ENCODE results near the gene SPDYE2B. TPM values are rescaled to one million over a fixed set of nuclear protein-coding genes. Genes with fewer than 3 reads are reported as not detected.
A peak's percentile ranks its signal among the peaks of the same experiment; 100 is the strongest.
"Not testable (repeated sequence)": the region's sequence is repeated elsewhere in the genome, so short reads cannot be mapped to it uniquely, and the experiment has no call there.

SPDYE2B gene
- total RNA-seq, 1 donor from 2014 or later: not detected

DNA sequence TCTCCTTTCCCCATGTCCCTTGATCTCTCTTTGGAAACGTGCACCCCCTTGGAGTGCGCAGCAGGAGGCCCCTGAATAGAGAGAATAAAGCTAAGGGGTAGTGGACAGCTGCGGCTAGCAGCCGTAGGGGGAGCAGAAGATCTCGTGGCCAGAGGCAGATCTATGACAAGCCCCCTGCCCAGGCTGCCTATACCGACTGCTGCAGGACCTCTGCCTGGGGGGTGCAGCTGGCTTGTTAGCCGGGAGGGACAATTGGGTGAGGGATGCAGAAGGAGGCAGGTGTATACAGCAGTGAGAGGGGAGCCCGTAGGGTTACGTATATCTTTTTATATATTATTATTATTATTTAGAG lies 21.8 kb downstream of the SPDYE2B start:
- H3K9me3 ChIP-seq; H3K36me3 ChIP-seq; DNase-seq; H3K4me1 ChIP-seq; H3K27ac ChIP-seq; H3K27me3 ChIP-seq (ENCODE audit: low read depth); intact Hi-C loops (cut with DNase I); H3K4me3 ChIP-seq: not testable (repeated sequence)
- peak in 1 of 2 donors; percentile 38 for ATAC-seq

DNA sequence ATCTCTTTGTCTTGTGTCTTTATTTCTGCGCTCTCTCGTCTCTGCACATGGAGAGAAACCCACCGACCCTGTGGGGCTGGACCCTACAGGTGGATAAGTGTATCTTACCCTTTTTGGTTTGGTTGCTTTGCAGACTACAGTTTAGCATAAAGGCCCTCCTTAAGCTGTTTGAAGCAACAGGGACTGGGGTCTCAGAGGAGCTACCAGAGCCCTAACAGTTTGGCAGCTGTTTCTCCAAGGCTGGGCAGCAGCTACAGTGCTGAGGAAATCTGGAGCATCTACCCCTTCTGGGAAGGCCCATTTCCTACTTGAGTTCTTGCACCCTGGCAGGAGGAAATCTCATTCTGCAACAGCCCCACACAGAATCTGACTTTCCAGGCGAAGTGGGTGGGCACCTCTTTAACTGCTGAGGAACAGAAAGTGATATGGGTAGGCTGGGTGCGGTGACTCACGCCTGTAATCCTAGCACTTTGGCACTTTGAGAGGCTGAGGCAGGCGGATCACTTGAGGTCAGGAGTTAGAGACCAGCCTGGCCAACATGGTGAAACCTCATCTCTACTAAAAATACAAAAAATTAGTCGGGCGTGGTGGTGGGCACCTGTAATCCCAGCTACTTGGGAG lies 23.4 kb downstream of the SPDYE2B start:
- H3K9me3 ChIP-seq; intact Hi-C loops (cut with DNase I); H3K4me3 ChIP-seq; H3K36me3 ChIP-seq; H3K27me3 ChIP-seq (ENCODE audit: low read depth); H3K27ac ChIP-seq; H3K4me1 ChIP-seq; DNase-seq: not testable (repeated sequence)
- ATAC-seq: peak in 1 of 2 donors; percentile 18

DNA sequence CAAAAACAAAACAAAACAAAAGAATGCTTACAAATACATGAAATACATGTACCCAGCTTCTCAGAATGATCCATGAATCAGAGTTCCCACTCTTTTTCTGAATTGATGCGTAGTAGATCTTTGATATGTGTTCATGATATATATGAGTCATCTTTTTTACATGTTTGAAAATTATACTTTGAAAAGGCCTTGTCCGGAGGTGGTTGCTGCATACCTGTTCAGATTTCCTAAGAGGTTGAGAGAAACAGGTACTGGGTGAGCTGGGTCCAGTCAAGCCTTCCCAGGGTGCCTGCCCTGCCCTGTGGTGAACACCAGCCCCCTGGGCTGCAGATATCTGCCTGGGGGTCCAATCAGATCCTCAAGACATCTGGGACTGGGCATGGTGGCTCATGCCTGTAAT lies 25.4 kb downstream of the SPDYE2B start:
- H3K27me3 ChIP-seq (ENCODE audit: low read depth); ATAC-seq; DNase-seq; intact Hi-C loops (cut with DNase I); H3K36me3 ChIP-seq; H3K4me1 ChIP-seq; H3K9me3 ChIP-seq; H3K4me3 ChIP-seq; H3K27ac ChIP-seq: not testable (repeated sequence)

DNA sequence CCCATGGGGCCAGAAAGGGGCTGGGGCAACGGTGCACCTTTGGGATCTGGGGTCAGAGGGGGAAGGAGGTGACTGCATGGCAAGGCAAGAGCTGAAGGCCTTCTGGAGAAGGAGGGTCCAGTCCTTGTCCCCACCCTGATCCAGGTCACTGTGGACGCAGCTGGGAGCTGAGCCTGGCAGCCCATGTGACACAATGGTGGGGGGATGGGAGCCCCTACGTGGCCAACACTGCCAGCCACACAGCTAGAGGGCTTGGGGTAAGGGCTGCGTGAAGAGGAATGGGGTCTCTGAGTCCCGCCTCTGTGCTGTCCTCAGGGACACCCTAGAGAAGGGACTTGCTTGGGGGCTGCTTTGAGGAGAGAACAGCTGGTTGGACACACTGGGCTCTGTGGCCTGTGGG lies 30.7 kb downstream of the SPDYE2B start:
- H3K36me3 ChIP-seq; DNase-seq; intact Hi-C loops (cut with DNase I); H3K4me3 ChIP-seq; H3K27ac ChIP-seq; H3K9me3 ChIP-seq; H3K27me3 ChIP-seq (ENCODE audit: low read depth); H3K4me1 ChIP-seq: not testable (repeated sequence)
- ATAC-seq: peak in 1 of 2 donors; percentile 25

DNA sequence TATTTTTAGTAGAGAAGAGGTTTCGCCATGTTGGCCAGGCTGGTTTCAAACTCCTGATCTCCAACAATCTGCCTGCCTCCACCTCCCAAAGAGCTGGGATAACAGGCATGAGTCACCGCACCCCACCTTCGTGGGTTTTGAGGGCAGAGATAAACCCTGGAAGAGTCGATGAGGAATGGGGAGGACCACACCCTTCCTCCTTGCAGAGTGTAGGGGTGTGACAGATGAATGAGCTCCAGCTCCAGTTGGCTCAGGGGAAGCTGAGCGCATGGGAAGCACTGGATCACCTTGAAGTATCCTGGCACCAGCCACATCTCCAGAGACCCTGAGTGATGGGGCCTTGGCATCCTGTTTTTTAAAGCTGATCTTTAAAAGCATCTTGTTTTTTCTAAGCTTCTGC lies 32.4 kb downstream of the SPDYE2B start:
- H3K27me3 ChIP-seq (ENCODE audit: low read depth); H3K4me3 ChIP-seq; H3K9me3 ChIP-seq; intact Hi-C loops (cut with DNase I); DNase-seq; H3K36me3 ChIP-seq; H3K27ac ChIP-seq; H3K4me1 ChIP-seq: not testable (repeated sequence)
- peak in 1 of 2 donors; percentile 5 for ATAC-seq

DNA sequence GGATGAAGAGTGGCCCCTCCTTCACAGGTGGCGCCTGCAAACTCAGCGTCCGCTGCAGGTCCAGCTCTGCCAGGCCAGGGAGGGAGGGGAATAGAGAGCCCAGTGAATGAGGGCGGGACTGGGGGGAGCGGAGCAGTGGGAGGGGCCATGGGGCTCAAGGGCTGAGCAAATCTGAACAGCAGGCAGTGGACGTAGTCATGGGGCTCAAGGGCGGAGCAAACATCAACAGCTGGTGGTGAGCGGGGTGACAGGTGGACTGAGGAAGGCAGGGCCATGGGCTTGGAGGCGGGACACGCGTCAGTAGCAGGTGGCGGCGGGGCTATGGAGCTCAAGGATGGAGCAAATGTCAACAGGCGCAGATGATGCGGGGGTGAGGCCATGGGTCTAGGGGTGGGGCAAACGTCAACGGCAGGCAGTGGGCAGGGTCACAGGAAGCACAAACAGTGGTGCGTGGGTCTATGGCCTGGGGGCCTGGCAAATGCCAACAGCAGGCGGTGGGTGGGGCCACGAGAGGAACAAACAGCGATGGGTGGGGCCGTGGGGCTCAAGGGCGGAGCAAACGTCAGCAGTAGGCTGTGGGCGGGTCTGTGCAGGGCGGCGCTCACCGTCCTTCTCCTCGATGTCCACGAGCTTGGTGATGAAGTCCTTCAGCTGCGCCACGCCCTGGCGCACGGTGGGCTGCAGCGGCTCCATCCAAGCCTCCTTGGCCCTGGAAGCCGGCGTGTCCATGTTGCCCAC lies 38.3 kb downstream of the SPDYE2B start:
- H3K27me3 ChIP-seq (ENCODE audit: low read depth); H3K4me3 ChIP-seq; intact Hi-C loops (cut with DNase I); H3K4me1 ChIP-seq; H3K27ac ChIP-seq; H3K36me3 ChIP-seq; H3K9me3 ChIP-seq; DNase-seq: not testable (repeated sequence)
- ATAC-seq: peak; percentile 97

DNA sequence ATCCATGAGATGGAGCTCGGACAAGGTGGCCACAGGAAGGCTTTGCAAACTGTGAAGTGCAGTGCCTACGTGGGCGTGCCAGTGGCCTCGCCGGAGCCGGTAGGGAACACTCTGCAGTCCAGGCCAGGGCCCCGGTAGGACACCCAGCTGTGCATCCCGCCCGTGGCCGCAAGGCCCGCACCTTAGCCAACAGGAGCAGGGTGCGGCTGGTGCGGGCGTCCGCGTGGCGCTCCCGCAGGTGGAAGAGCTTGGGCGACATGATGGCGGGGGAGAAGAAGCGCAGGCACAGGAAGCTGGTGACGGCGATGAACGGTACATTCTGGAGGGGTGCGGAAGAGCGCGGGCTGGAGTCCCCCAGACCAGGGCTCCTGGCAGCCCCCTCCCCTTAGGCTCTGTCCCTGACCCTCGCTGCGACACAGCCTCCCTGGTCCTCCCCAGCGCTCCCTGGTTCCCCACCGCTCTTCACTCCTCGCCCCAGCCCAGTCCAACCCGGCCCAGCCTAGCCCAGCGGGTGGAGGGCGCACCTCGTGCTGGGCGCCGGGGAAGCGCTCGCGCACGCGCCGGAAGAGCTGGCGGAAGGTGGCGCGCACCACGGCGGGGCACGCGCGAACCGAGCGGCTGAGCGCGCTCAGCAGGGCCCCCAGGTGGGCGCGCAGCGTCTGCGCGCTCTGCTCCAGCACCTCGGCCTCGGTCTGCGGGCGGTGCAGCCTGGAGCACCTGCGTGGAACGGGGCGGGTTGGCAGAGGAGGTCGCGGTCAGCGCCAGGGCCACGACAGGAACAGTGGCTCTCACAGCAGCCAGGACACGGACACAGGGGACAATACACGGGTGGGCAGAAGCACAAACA lies 39.5 kb downstream of the SPDYE2B start:
- H3K27me3 ChIP-seq (ENCODE audit: low read depth); H3K36me3 ChIP-seq; DNase-seq; H3K4me1 ChIP-seq; H3K9me3 ChIP-seq; H3K4me3 ChIP-seq; H3K27ac ChIP-seq; intact Hi-C loops (cut with DNase I): not testable (repeated sequence)
- peak; percentile 54 to 72 for ATAC-seq

DNA sequence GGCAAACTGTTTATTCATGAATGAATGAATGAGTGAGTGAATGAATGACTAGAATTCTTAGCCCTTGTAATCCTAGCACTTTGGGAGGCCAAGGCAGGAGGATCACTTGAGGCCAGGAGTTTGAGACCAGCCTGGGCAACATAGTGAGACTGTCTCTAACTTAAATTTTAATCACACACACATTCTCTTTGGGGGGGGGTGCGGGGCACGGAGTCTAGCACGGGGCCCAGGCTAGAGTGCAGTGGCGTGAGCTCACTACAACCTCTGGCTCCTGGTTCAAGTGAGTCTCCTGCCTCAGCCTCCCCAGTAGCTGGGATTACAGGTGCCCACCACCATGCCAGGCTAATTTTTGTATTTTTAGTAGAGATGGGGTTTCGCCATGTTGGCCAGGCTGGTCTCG lies 40.5 kb downstream of the SPDYE2B start:
- H3K9me3 ChIP-seq; H3K27ac ChIP-seq; H3K27me3 ChIP-seq (ENCODE audit: low read depth); H3K4me3 ChIP-seq; ATAC-seq; DNase-seq; H3K36me3 ChIP-seq; intact Hi-C loops (cut with DNase I); H3K4me1 ChIP-seq: not testable (repeated sequence)

DNA sequence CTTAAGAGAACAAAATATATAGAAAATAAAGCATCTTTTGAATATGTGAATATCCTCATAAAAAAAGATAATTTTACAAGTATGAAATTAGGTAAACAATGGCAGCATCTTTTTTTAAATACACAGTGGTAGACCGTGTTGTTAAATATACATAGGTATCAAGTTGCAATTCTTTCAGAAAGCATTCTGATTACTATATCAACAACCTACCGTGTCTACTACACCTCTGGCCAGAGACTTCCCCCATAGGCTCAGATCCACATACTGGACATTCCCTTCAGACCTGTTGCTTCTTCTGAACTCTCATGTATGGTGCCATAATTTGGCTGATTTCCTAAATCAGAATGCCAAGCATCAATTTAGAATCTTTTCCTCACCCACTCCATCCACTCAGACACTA lies 43.9 kb downstream of the SPDYE2B start:
- intact Hi-C loops (cut with DNase I); H3K4me3 ChIP-seq; ATAC-seq; H3K9me3 ChIP-seq; H3K4me1 ChIP-seq; H3K27ac ChIP-seq; DNase-seq; H3K27me3 ChIP-seq (ENCODE audit: low read depth); H3K36me3 ChIP-seq: not testable (repeated sequence)

DNA sequence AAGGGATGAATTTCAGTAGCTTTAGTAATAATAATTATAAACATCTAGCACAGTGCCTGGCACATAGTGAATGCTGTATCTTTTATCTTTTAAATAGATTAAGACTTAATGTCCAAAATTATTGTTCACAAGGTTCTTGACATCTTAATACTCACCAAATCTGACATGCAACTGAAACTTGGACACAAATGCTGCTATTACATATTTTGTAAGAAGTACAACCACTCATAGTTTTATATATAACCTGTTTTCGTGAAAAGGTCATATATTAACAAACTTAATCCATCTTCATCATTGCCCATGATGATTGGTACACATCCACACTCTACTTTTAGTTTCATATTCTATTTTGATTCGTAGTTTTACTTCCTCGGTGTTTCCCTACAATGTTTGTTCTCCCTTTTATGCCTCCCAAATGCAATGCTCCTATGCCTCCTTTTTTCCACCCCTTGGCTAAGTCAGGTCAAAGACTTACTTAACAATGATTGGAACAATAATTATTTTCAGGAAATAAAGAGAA lies 45.0 kb downstream of the SPDYE2B start:
- intact Hi-C loops (cut with DNase I); H3K4me1 ChIP-seq; H3K36me3 ChIP-seq; DNase-seq; ATAC-seq; H3K9me3 ChIP-seq; H3K4me3 ChIP-seq; H3K27ac ChIP-seq; H3K27me3 ChIP-seq (ENCODE audit: low read depth): not testable (repeated sequence)

DNA sequence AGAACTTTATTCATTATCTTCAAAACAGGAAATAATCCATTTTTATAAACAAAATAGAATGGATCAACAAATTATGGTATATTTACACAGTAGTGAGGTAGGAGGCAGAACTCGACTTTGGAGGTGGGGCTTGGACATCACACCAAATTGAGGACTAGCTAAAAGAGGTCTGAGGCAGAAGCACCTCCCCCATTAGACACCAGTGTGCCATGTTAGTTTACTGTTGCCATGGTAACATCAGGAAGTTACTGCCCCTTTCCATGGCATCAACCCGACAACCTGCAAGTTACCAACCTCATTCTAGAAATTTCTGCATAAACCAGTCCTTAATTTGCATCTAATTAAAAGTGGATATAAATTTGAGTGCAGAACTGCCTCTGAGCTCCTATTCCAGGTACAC lies 45.9 kb downstream of the SPDYE2B start:
- H3K27ac ChIP-seq; H3K27me3 ChIP-seq (ENCODE audit: low read depth); intact Hi-C loops (cut with DNase I); ATAC-seq; H3K4me1 ChIP-seq; H3K4me3 ChIP-seq; DNase-seq; H3K9me3 ChIP-seq; H3K36me3 ChIP-seq: not testable (repeated sequence)

DNA sequence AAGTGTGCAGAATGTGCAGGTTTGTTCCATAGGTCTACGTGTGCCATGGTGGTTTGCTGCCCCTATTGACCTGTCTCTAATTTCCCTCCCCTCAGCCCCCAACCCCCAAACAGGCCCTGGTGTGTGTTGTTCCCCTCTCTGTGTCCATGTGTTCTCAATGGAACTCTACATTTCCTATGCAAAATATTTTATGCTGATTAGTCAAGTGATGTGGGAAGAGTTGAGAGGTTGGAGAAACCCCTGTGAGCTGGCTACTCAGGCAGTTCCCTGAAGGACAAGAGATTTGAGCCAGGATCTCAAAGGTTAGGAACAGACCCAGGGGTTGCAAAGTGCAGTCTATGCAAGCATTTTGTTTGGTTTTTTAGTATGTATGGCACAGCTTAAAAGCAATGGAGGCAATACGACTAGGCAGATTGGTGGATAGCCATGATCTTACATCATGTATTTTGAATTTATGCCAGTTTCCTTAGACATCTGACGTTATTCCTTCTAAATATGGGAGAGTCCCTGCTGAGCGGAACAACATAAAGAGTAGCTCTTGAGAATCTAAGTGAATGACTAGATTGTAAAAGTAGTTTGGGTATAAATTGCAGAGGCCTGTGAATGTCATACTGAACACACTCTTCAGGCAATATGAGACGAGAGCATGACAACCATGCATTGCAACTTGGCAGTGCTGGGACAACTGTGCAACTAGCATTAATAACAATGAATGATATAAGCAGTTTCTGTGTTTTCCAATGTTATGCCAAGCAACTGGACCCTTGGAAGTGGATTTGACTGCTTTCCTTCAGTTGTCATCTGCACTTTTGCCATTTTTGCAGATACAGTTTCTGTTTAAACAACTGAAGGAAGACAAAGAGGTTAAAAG lies 47.8 kb downstream of the SPDYE2B start:
- H3K36me3 ChIP-seq; ATAC-seq; H3K27ac ChIP-seq; H3K4me3 ChIP-seq; H3K4me1 ChIP-seq; intact Hi-C loops (cut with DNase I); H3K27me3 ChIP-seq (ENCODE audit: low read depth); H3K9me3 ChIP-seq; DNase-seq: not testable (repeated sequence)
